HUES48 (cell line): ENCODE results near the gene PDE4D.

Experiments
- H3K27ac ChIP-seq: one replicate; pipeline ENCODE4 v1.7.0; 2013; ENCODE audit warnings: low read depth, low read length, inconsistent platforms
- H3K27me3 ChIP-seq: 2 replicates; pipeline ENCODE4 v1.6.1; 2013; ENCODE audit warnings: mild to moderate bottlenecking, low read length; ENCODE audit not compliant: control insufficient read depth, insufficient read depth
- H3K36me3 ChIP-seq: 2 replicates; pipeline ENCODE4 v1.6.1; 2013; ENCODE audit warnings: low read length; ENCODE audit not compliant: control insufficient read depth, insufficient read depth
- H3K4me1 ChIP-seq: 2 replicates; pipeline ENCODE4 v1.6.1; 2013; ENCODE audit warnings: mild to moderate bottlenecking, low read length; ENCODE audit not compliant: control insufficient read depth, insufficient read depth
- H3K4me3 ChIP-seq: 2 replicates; pipeline ENCODE4 v1.5.1; 2013; ENCODE audit warnings: mild to moderate bottlenecking, low read depth, low read length
- H3K9ac ChIP-seq: 2 replicates; pipeline ENCODE4 v1.6.1; 2013; ENCODE audit warnings: mild to moderate bottlenecking, low read depth, low read length, moderate library complexity
- H3K9me3 ChIP-seq: 2 replicates; pipeline ENCODE4 v1.6.1; 2013; ENCODE audit warnings: low read length; ENCODE audit not compliant: control insufficient read depth, insufficient read depth

PDE4D gene

GRCh38 chr5:59132131-59132530, 761.4 kb downstream of the PDE4D start:
- H3K9ac ChIP-seq: no peak overlapping the region
- no peaks in the 10 kb centered on the region for H3K36me3 ChIP-seq
- H3K27me3 ChIP-seq: no peaks in the 10 kb centered on the region
- H3K4me1 ChIP-seq: peaks cover 41% of the 10 kb centered on the region
- no peak overlapping the region for H3K27ac ChIP-seq
- no peak overlapping the region for H3K4me3 ChIP-seq
- H3K9me3 ChIP-seq: no peaks in the 10 kb centered on the region

DNA sequence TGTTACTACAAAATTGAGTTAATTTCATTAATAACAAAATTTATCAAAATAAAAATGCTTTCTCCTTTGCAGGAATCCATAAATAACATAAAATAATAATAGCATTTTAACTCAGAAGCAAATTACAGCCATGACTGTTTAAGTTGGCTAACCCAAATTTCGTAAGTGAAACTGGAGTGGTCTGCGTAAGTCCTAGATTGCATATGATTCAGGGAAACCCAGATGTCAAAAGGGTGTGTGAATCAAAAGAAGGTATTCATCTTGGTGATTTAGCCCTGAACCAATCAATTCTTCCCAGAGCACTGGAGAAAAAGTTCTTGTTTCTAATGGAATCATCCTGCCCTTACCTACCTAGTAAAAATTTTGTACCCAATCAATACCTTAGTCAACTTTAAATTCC, 763.1 kb downstream of the PDE4D start:
- peaks cover 58% of the 10 kb centered on the region for H3K4me1 ChIP-seq
- H3K4me3 ChIP-seq: no peak overlapping the region
- no peak overlapping the region for H3K9ac ChIP-seq
- no peaks in the 10 kb centered on the region for H3K36me3 ChIP-seq
- no peaks in the 10 kb centered on the region for H3K9me3 ChIP-seq
- H3K27me3 ChIP-seq: no peaks in the 10 kb centered on the region
- H3K27ac ChIP-seq: no peak overlapping the region

DNA sequence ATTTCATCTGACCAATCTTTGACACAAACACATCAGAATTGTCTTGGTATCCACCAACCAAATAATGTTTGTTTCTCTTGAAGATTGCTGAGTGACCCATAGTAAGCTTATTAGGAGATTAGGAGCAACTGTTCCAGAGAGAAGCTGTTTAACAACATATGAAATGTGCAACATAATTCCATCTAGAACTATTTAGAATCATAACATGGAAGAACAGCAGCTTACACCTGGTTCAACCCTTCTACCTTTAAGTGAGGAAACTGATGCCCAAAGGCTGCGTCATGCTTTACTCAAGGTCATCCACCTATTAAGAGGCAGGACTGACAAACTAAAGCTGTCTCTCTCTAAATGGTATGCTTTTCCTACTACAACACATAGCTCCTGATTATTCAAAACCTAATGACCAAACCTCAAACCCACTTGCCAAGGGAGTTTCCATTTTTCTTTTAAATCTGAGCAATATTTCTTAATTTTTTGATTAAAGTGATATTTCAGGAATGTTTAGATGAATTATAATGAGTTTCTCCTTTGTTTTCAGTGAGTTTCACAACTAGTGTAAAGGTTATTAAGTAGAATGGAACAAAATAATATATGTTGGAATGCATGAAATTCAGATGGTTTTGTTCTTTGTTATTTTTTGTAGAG, 764.8 kb downstream of the PDE4D start:
- H3K27ac ChIP-seq: no peak overlapping the region
- H3K4me1 ChIP-seq: peaks cover 72% of the 10 kb centered on the region
- no peaks in the 10 kb centered on the region for H3K9me3 ChIP-seq
- no peaks in the 10 kb centered on the region for H3K27me3 ChIP-seq
- 0 out of 2 replicates have a peak overlapping the region, but pooled peaks have one; percentile 54 for H3K4me3 ChIP-seq
- no peaks in the 10 kb centered on the region for H3K36me3 ChIP-seq
- no peak overlapping the region for H3K9ac ChIP-seq

GRCh38 chr5:59126708-59127573, 766.6 kb downstream of the PDE4D start:
- Histone ChIP-seq H3K27me3 (no peaks in the 10 kb centered on the region), H3K4me1 (peaks cover 72% of the 10 kb centered on the region), H3K36me3 (no peaks in the 10 kb centered on the region), H3K27ac (peak overlapping the region; percentile 92), H3K9me3 (no peaks in the 10 kb centered on the region), H3K9ac (peak overlapping the region; percentile 68), H3K4me3 (peak overlapping the region; percentile 41)

DNA sequence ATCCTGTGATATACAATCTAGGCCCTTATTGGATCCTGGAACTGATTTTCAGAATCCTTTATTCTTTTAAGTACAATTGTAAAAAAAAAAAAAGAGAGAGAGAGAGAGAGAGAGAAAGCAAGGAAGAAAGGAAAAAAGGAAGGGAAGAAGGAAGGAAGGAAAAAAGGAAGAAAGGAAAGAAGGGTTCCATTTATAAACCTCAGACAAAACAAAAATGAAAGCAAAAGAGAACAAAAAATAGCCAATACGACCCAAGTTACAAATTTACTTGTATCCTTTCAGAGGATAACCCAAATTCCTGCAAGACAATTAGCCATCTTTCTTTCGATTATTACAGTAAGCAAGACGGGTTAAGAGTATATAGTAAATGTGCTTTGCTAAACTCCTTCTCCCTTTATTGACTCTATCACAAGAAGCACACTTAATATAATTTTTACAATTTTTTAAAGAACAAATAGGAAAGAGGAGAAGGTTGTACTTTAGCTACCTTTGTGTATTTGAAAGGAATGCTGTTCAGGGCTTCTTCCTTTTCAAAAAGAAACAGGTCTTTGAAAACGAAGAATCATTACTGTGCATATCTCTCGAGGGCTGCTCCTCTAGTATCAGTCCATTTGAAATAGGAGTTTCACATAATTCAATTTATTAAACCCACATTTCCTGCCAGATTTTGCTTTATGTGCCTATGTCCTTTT, 767.4 kb downstream of the PDE4D start:
- no peaks in the 10 kb centered on the region for H3K36me3 ChIP-seq
- H3K9me3 ChIP-seq: no peaks in the 10 kb centered on the region
- peak overlapping the region; percentile 92 for H3K27ac ChIP-seq
- H3K9ac ChIP-seq: peak overlapping the region; percentile 68; the same call in 1 of the 2 replicates
- peaks cover 67% of the 10 kb centered on the region for H3K4me1 ChIP-seq
- peak overlapping the region; percentile 12; the same call in 1 of the 2 replicates for H3K4me3 ChIP-seq
- H3K27me3 ChIP-seq: no peaks in the 10 kb centered on the region

DNA sequence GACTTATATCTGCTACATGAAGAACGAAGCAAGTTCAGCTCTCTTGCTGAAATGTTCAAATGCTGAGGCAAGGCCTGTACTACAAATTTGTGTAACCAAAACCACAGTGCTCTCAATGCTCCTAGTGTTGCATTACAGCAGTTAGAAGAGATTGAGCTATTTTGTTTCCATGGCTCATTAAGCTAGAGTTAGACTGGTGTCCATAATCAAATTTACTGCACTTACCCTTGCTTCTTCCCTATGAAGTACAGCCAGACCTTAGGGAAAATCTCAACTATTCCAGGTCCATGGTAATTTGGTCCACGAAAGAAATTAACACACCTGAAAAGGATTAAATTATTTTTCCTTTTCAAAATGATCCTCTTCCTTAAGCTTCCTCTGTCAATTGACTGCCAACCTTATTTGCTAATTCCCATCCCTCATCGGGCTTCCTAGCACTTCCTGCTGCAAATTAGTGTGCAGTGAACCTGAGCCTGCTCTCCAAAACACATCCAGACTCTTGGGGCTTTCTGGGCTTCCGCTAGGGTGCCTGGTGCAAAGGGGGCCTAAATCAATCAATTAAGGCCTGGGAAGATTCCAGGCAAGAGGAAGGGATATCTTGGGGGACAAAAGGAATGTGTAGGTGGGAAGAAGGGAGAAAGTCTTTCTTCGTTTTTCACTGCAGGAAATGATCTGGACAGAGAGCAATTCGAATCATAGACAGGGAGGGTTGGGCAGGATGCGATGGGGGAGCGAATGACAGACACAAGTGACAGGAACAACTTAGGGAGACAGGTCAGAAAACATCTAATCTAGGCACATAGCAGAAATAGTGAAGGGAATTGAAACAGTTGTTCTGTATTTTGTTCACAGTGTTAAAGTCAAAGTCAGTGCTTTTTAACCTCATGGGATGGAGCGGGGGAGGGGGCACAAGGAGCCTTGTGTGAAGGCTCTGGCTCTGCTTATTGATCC, 768.2 kb downstream of the PDE4D start:
- H3K9ac ChIP-seq: peak overlapping the region; percentile 37; the same call in 1 of the 2 replicates
- H3K9me3 ChIP-seq: no peaks in the 10 kb centered on the region
- peak overlapping the region; percentile 65 for H3K27ac ChIP-seq
- H3K4me3 ChIP-seq: no peak overlapping the region
- H3K4me1 ChIP-seq: peaks cover 58% of the 10 kb centered on the region
- no peaks in the 10 kb centered on the region for H3K36me3 ChIP-seq
- no peaks in the 10 kb centered on the region for H3K27me3 ChIP-seq

GRCh38 chr5:59123595-59124561, 769.6 kb downstream of the PDE4D start:
- H3K9me3 ChIP-seq: no peaks in the 10 kb centered on the region
- no peak overlapping the region for H3K4me3 ChIP-seq
- H3K4me1 ChIP-seq: peaks cover 45% of the 10 kb centered on the region
- H3K27me3 ChIP-seq: no peaks in the 10 kb centered on the region
- no peak overlapping the region for H3K27ac ChIP-seq
- no peak overlapping the region for H3K9ac ChIP-seq
- no peaks in the 10 kb centered on the region for H3K36me3 ChIP-seq

DNA sequence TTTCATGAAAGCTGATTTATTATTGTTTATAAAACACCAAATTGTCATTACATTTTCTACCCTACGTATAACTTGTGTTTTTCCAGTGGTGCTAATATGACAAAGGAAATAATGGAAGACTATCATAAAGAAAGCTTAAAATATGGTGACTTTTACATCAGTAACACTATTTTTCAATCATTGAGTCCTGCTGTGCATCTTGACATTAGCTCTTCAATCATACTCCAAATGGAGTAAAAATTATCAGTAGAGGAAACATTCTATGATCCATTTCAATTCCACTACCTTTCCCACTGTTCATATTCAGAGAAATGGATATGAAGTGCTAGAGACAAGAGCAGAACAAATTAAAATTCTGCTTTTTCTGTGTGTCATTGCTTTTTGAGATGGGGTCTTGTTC, 774.0 kb downstream of the PDE4D start:
- Histone ChIP-seq H3K27me3 (no peaks in the 10 kb centered on the region), H3K4me3 (no peak overlapping the region), H3K27ac (no peak overlapping the region), H3K36me3 (no peaks in the 10 kb centered on the region), H3K9ac (no peak overlapping the region), H3K9me3 (no peaks in the 10 kb centered on the region), H3K4me1 (peaks cover 14% of the 10 kb centered on the region; the same call in 1 of the 2 replicates)

DNA sequence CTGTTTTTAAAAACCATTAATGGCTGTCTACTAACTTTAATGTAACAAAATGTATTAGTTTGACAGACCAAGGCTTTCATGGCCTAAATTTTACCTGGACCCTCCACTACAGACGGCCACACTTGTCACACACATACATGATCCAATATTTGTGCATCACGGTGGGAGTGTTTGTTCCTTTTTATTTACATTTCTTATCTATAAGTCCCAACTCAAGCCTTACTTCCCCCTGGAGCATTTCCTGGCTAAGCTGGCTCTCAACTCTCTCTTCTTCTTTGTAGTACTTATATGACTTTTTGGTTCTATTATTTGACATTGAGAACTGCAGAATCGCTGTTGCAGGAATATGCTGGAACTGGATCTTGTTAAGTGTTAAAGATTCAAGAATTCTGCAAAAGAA, 776.2 kb downstream of the PDE4D start:
- no peak overlapping the region for H3K4me3 ChIP-seq
- H3K27ac ChIP-seq: no peak overlapping the region
- peaks cover 6% of the 10 kb centered on the region; the same call in 1 of the 2 replicates for H3K4me1 ChIP-seq
- no peaks in the 10 kb centered on the region for H3K36me3 ChIP-seq
- no peaks in the 10 kb centered on the region for H3K9me3 ChIP-seq
- H3K27me3 ChIP-seq: no peaks in the 10 kb centered on the region
- H3K9ac ChIP-seq: no peak overlapping the region
